ENCODE measurements around the gene SLC38A3.

- TF ChIP-seq CTCF (IDR thresholded peaks at IDR 0.05) (no peak), POLR2A (IDR thresholded peaks at IDR 0.05; ENCODE audit: low read depth) (no peak)
Observed at GRCh38 chr3:50193746-50194127, 11.3 kb upstream of the SLC38A3 start.
